Gastrocnemius medialis (tissue), 4 donors: Measurements from ENCODE around the gene PCDHAC1.

Experiments used
- POLR2A ChIP-seq, 2 donors: fragments of 450-650 bp; IDR thresholded peaks; one replicate each; pipeline ENCODE4 v1.6.1; 2017; ENCODE audit warnings: antibody characterized with exemption in 2 of 2, mild to moderate bottlenecking in 2 of 2, moderate library complexity in 2 of 2
- TF ChIP-seq, protein P1 (sequence below), 5 experiments: fragments of 450-650 bp in 3 of 5; fragments of 200-600 bp in 2 of 5; sonication (generic) in 2 of 5; IDR thresholded peaks in 4 of 5; conservative IDR thresholded peaks in 1 of 5; 1 replicate in 4 of 5; 2 replicates in 1 of 5; pipeline ENCODE4 v1.5.1; 2016 to 2019; ENCODE audit warnings: antibody characterized with exemption in 5 of 5, mild to moderate bottlenecking in 3 of 5, moderate library complexity in 3 of 5

DNA sequence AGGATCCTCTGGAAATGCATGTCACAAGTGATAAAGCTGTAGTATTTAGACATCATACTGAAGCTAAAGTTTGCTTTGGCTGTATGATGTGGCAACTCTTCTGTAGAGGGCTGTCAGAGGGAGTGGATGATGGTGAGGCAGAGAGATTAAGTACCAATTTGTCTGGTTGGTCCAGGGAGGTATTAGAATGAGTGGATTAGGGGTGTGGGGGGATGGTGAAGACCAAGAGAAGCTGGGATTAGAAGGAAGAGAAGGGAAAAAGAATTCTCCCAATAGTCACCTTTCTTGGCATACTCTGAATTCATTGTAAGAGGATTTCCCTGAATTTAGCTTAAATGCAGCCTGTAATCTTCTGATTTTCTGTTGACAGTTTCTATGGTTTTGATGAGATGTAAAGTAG, 43.8 kb downstream of the PCDHAC1 start:
- TF ChIP-seq, protein P1, sequence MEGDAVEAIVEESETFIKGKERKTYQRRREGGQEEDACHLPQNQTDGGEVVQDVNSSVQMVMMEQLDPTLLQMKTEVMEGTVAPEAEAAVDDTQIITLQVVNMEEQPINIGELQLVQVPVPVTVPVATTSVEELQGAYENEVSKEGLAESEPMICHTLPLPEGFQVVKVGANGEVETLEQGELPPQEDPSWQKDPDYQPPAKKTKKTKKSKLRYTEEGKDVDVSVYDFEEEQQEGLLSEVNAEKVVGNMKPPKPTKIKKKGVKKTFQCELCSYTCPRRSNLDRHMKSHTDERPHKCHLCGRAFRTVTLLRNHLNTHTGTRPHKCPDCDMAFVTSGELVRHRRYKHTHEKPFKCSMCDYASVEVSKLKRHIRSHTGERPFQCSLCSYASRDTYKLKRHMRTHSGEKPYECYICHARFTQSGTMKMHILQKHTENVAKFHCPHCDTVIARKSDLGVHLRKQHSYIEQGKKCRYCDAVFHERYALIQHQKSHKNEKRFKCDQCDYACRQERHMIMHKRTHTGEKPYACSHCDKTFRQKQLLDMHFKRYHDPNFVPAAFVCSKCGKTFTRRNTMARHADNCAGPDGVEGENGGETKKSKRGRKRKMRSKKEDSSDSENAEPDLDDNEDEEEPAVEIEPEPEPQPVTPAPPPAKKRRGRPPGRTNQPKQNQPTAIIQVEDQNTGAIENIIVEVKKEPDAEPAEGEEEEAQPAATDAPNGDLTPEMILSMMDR (IDR thresholded peaks at IDR 0.05 in 4 of 5, conservative IDR thresholded peaks at IDR 0.05 in 1 of 5) = no peak
- TF ChIP-seq POLR2A (IDR thresholded peaks at IDR 0.05) = no peak
